RWPE2 (cell line): ENCODE measurements around the gene SACM1L.

ENCODE experiments used
- ATAC-seq: fragments of 200-7000 bp; cut with Tn5 transposase; 3 replicates; pipeline ENCODE4 v1.9.1; 2021; ENCODE audit warnings: low read depth
- DNase-seq: peaks from one replicate; pipeline ENCODE4 v3.0.0-alpha.2; 2020; ENCODE audit warnings: low spot score
- H3K27ac ChIP-seq: fragments of 450-650 bp; 2 replicates; pipeline ENCODE4 v1.5.1; 2017; ENCODE audit warnings: mild to moderate bottlenecking; ENCODE audit not compliant: poor library complexity, severe bottlenecking
- H3K27me3 ChIP-seq: fragments of 250-450 bp; sonication (Bioruptor Pico); 2 replicates; pipeline ENCODE4 v1.5.1; 2021; ENCODE audit warnings: mild to moderate bottlenecking, moderate library complexity; ENCODE audit not compliant: insufficient read depth, poor library complexity, severe bottlenecking
- H3K36me3 ChIP-seq: fragments of 250-450 bp; sonication (Bioruptor Pico); 2 replicates; pipeline ENCODE4 v1.5.1; 2020; ENCODE audit warnings: low read depth, mild to moderate bottlenecking, moderate library complexity
- H3K4me1 ChIP-seq: fragments of 250-450 bp; sonication (Bioruptor Pico); 2 replicates; pipeline ENCODE4 v1.5.1; 2021; ENCODE audit warnings: mild to moderate bottlenecking, moderate library complexity; ENCODE audit not compliant: insufficient read depth, poor library complexity, severe bottlenecking
- H3K4me3 ChIP-seq: fragments of 250-450 bp; sonication (Bioruptor Pico); 2 replicates; pipeline ENCODE4 v1.5.1; 2021; ENCODE audit warnings: mild to moderate bottlenecking, moderate library complexity; ENCODE audit not compliant: severe bottlenecking
- H3K9me3 ChIP-seq: fragments of 250-450 bp; sonication (Bioruptor Pico); 2 replicates; pipeline ENCODE4 v1.5.1; 2021; ENCODE audit warnings: mild to moderate bottlenecking, moderate library complexity; ENCODE audit not compliant: severe bottlenecking
- TF ChIP-seq, protein P1 (sequence below): fragments of 450-650 bp; IDR thresholded peaks from one replicate; pipeline ENCODE4 v1.5.1; 2017; ENCODE audit warnings: mild to moderate bottlenecking, moderate library complexity; ENCODE audit not compliant: poor library complexity, severe bottlenecking

Gene SACM1L

DNA sequence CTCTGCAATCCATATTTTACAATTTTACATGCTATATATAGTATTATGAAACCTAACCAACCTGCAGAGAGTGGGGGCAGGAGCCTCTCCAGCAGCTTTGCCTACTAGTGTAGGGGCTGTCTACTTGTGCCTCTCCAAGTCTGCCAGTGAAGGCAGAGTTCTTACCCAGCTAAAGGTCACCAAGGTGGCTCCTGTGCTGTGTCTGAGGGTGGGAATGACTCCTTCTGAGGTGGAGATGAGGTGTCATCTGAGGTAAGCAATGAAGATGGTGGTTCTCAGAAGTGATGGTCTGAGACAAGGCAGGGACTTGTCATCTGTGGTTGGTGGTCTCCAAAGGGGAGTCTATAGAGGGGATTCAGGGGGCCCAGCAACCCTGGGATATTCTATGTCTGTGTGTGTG lies 47.5 kb downstream of the SACM1L start:
- Histone ChIP-seq H3K36me3 (peaks cover 79% of the 10 kb centered on the region), H3K27ac (no peak overlapping the region), H3K4me1 (no peaks in the 10 kb centered on the region), H3K9me3 (no peaks in the 10 kb centered on the region), H3K4me3 (no peak overlapping the region), H3K27me3 (no peaks in the 10 kb centered on the region)
- TF ChIP-seq, protein P1, sequence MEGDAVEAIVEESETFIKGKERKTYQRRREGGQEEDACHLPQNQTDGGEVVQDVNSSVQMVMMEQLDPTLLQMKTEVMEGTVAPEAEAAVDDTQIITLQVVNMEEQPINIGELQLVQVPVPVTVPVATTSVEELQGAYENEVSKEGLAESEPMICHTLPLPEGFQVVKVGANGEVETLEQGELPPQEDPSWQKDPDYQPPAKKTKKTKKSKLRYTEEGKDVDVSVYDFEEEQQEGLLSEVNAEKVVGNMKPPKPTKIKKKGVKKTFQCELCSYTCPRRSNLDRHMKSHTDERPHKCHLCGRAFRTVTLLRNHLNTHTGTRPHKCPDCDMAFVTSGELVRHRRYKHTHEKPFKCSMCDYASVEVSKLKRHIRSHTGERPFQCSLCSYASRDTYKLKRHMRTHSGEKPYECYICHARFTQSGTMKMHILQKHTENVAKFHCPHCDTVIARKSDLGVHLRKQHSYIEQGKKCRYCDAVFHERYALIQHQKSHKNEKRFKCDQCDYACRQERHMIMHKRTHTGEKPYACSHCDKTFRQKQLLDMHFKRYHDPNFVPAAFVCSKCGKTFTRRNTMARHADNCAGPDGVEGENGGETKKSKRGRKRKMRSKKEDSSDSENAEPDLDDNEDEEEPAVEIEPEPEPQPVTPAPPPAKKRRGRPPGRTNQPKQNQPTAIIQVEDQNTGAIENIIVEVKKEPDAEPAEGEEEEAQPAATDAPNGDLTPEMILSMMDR = no peak
- ATAC-seq = no peak
- DNase-seq = no peak

DNA sequence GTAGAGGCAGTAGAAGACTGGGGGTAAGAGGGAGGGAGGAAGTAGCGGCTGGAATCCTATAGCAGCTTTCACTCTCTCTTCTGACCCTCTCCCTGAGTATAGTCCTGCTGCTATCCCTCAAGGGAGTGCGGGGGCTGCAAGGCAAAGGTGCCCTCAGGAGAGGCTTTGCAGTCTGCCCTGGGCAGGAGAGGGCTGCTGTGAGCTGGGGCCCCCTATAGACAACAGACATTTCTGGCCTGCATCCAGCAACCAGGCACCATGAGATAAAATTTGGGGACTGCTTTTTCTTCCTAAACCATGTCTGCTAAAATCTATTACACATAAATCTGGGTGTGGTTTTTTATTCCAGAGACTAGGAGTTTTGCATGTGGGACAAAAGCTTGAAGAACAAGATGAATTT lies 48.0 kb downstream of the SACM1L start:
- TF ChIP-seq, protein P1 = no peak
- Histone ChIP-seq H3K27ac (no peak overlapping the region), H3K27me3 (no peaks in the 10 kb centered on the region), H3K36me3 (peaks cover 73% of the 10 kb centered on the region), H3K9me3 (no peaks in the 10 kb centered on the region), H3K4me3 (no peak overlapping the region), H3K4me1 (no peaks in the 10 kb centered on the region)
- ATAC-seq (no peak), DNase-seq (no peak)

DNA sequence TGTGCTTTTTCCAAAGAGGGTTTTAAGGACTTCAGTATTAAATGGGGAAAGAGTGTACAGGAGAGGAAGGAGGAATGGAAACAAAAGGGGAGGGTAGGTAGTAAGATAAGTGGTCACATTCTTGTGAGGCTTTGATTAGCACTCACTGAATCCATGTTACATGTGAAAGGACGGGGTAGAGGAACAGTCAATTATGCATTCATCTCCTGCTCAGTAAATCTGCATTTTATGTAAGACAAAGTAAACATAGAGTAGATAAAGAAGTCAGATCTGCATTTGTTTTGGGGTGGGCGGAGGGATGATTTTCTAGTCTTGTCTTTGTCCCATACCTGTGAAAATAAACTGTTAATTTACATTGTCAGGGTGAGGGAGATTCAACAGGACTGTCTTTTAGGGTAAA lies 50.8 kb downstream of the SACM1L start:
- TF ChIP-seq, protein P1 = no peak
- DNase-seq = no peak
- Histone ChIP-seq H3K4me1 (no peaks in the 10 kb centered on the region), H3K4me3 (no peak overlapping the region), H3K27ac (no peak overlapping the region), H3K36me3 (peaks cover 77% of the 10 kb centered on the region), H3K9me3 (no peaks in the 10 kb centered on the region), H3K27me3 (no peaks in the 10 kb centered on the region)
- no peak for ATAC-seq

DNA sequence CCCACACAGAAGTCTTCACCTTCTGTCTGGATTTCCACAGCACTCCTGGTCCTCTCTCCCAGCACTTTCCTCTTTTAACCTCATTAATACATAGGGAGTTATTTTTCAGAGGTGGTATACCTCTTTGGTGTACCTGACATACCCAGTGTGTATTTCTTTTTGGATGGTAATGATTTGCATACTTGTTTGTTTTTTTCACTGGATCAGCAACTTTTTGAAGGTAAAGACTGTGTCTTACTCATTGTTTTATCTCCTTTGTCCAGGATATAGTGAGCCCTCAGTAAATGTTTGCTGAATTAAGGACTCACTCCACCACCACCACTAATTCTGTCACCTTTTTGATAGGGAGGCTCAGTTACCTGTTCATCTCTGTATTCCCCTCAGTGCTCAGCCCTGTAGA lies 52.1 kb downstream of the SACM1L start:
- H3K27ac ChIP-seq = no peak overlapping the region
- TF ChIP-seq, protein P1 = no peak
- no peak for ATAC-seq
- H3K4me3 ChIP-seq = no peak overlapping the region
- peaks cover 65% of the 10 kb centered on the region for H3K36me3 ChIP-seq
- H3K27me3 ChIP-seq = no peaks in the 10 kb centered on the region
- no peaks in the 10 kb centered on the region for H3K4me1 ChIP-seq
- no peaks in the 10 kb centered on the region for H3K9me3 ChIP-seq
- DNase-seq = no peak

DNA sequence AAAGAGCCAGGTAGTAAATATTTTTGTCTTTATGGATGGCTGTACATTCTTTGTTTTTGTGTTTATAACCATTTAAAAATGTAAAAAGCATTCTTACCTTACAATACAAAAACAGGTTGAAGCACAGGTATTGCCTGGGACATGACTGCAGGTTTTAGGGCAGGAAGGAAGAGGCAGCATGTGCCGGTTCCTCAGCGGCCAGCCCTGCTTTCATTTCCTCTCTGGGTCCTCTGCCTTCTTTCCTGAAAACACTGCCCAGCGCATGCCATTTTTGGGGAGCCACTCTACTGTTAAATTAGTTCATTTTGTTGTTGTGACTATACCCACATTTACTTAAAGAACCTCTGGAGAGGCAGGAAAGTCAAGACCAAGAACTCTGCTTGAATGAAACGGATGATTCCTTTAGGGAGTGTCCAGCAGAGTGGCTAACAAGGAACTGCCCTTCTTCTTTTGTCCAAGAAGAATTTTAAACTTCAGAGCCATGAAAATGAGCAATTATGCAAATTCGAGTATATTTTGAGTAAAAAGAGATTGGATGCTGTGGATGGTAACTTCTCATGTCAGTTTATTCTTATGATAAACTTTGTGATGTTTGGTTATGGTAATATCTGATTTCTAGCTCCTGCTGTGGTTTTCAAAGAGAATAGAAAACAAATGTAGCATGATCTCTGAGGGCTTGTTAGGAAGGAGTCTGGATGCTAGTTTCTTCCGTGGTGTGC lies 52.7 kb downstream of the SACM1L start:
- Histone ChIP-seq H3K36me3 (peaks cover 59% of the 10 kb centered on the region), H3K27ac (no peak overlapping the region)
- TF ChIP-seq, protein P1 = no peak

More for the DNA sequence above, 52.7 kb downstream of the SACM1L start:
- Histone ChIP-seq H3K27me3 (no peaks in the 10 kb centered on the region), H3K9me3 (no peaks in the 10 kb centered on the region), H3K4me1 (no peaks in the 10 kb centered on the region), H3K4me3 (no peak overlapping the region)
- DNase-seq (no peak), ATAC-seq (no peak)
